Measurements from ENCODE around the gene CHST5. TPM values are rescaled to one million over a fixed set of nuclear protein-coding genes. Genes with fewer than 3 reads are reported as not detected.

CHST5 gene
- total and polyA plus RNA-seq, 9 of the 15 experiments (the other 6 are each of a cell fraction or from before 2014, with no cell fraction given): 0.06 to 0.21 (median 0.14) TPM; not detected in 5

DNA sequence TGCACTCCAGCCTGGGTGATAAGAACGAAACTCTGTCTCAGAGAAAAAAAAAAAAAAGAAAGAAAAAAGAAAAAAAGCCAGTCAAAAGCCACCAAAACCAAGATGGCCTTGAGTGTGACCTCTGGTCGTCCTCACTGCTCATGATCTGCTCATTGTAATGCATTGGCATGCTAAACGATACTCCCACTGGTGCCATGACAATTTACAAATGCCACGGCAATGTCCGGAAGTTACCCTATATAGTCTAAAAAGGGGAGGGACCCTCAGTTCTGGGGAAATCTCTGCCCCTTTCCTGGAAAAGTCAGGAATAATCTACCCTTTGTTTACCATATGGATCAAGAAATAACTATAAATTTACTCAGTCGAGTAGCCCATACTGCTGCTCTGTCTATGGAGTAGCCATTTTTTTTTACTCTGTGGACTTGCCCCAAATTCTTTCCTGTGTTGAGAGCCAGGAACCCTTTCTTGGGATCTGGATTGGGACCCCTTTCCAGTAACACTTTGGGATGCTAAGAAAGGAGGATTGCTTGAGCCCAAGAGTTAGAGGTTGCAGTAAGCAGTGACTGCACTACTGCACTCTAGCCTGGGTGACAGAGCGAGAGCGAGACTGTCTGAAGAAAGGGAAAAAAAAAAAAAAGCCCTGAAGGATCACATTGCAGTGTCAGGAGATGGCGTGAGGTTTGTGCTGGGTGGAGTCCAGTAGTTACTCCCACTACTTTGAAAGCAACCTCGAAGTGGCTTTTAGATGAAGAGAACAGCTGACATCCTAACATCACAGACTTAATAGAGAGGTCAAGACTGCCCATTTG, 23.9 kb upstream of the CHST5 start (continued):
- TF ChIP-seq ZBTB40 (IDR thresholded peaks at IDR 0.05) (no peak; the same call in 1 of the 2 replicates), ZBTB40 (CRISPR knock-in tag; IDR thresholded peaks at IDR 0.05) (no peak), ETV1 (tag; conservative IDR thresholded peaks at IDR 0.05; ENCODE audit: low read depth) (peak; percentile 64; the same call in 1 of the 2 replicates), TAF1 (IDR thresholded peaks at IDR 0.05; ENCODE audit: control insufficient read depth, extremely low read depth, insufficient read depth, low read length, severe bottlenecking) (peak; percentile 67), KDM1A (IDR thresholded peaks at IDR 0.05) (peak; percentile 73 to 75), NFATC3 (IDR thresholded peaks at IDR 0.05) (no peak)

Data from K562 (cell line).